Activated gamma-delta T cell treated with anti-CD3 and anti-CD28 coated beads, Interleukin-2, amount 50 U/mL, for 16 hours (primary cell): Measurements from ENCODE around the gene TEAD1.
"Not testable (repeated sequence)": the region's sequence is repeated elsewhere in the genome, so short reads cannot be mapped to it uniquely, and the experiment has no call there.

Experiments used
- DNase-seq: peaks from one replicate; pipeline ENCODE4 v3.0.0-alpha.2; 2020; ENCODE audit warnings: low read depth

TEAD1 gene

DNA sequence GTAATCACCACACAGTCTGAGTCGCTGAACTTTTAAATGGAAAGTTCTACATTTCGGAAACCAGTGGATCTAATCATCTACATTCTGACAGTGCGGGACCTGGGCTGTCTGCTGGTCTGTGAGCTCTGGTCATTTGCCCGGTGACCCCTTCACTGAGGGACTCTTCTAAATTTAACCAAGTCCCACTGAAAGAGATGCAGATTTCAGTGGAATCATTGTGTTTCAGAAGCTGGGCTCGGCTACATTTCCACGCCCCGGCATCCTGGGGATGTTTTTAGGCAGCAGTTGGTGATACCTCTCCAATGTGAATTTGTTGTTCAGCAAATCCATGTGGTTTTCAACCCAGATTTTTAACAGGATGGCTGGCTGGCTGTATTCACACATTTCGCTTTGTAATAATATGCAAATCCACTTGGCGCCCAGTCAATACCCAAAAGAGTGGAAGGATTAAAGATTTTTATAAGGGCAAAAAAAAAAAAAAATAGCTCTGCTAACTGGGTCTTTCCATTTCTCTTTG lies 189.4 kb downstream of the TEAD1 start:
- DNase-seq = no peak

DNA sequence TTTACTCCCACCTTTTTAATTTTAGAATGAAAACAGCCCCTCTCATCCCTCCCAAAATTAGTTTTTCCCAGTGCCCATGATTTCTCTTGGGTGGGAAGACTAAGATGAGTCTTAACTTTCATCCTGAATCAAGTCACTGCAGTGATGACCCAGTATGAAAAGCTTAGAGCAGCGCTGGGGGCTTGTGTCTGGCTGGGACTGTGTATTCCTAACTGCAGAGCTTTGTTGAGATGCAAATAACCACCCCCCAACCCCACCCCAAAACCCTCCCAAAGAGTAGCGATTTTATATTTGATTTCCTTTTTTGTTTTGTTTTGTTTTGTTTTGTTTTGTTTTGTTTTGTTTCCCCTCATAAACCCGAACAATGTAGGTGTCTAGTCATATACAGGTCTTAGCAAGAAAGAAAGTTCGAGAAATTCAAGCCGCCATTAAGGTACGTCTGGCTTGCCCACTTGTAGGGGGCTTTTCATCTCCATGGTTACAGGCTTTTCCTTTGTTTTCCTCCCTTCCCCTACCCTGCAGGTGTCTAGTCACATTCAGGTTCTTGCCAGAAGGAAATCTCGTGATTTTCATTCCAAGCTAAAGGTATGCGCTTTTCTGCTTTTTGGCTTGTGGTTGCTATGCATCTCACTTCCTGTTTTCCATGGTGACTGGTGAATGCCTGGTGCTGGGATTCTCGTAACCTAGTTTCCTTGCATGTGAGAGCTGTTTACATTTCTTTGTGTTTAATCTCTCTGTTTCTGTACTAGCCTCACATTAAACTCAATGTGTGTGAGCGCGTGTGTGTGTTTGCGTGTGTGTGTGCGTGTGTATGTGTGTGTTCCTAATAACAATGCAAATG lies 190.3 kb downstream of the TEAD1 start:
- no peak for DNase-seq

DNA sequence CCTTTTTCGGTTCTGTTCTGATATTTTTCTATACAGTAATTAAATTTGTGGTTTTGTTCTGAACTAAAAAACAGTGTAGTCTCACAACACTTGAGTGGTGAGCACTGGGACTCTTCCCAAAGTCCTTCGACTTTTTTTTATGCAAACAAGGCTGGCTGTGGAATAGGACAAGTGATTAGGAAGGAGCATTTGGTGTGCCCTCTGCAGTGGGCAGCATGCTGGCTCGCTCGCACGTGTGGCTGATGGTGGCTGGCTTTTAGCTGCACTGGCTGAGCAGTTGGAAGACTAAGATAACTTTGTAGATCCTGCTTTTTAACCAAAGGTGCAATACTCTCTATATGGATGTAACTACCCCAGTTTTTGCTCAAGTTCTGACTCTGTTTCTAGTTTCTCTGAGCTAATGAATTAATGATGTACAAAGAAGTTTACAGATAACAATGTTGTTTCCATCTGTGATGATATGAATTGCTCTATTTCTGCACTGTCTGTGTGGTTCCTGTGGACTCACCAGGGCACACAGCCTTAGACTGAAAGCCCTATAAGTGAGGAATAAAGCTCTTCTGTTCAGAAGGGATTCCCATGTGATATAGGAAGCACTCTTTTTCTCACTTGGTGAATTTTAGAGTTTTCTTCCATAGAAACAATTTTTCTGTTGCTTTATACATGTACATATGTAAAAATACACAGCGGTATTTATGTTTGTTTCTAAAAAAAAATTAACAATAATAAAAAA lies 191.8 kb downstream of the TEAD1 start:
- no peak for DNase-seq

DNA sequence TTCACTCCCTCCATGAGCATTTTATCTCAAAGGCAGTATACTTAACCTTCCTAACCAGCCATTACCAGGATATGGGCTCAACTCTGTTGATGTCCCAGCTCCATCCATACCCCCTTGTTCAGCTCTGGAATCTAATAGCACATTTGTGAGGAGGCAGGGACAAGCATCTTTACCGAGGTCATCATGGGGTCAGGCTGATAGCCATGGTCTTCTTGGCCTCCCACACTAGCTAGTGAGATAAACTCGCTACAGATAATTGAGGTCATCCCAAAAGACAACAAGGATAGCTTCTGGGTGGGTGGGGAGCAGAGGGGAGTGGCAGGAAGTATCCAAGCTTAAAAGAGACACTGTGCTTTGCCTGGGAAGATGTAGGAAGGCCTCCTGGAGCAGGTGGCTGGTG lies 193.3 kb downstream of the TEAD1 start:
- DNase-seq = no peak

DNA sequence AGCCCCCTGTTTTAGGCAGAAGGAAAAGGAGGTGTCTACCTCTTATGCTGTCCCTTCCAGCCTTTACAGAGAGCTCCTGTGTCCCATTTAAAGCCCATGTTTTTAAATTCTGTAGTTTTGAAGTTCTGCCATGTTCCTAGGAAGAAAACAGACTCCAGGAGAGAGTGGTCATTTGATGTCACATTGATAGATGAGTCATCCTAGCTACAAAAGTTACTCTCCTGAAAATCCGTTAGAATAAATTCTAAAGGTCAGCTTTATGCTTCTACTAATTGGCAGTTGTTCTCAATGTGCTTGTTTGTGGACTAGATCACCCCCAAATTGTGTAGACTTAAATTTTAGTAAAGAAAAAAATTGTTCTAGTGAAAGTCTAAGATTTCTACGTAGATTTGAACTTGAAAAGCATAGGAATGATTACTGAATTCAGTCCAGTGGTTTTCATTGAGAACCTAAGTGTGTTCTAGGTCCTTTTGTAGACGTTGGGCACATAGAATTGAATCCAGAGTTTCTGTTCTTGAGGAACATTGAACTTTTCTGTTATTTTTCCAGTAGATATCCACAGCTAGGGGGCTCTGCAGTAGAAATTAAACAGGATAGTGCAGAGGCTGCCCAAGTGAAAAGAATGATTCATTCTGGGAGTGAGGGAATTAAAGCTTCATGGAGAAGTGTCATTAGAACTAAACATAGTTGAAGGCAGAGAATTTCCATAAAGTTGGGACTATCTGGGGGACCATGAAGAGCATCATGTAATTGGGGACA lies 194.3 kb downstream of the TEAD1 start:
- DNase-seq = no peak

- DNase-seq = no peak
These were observed 197.0 kb downstream of the TEAD1 start for GRCh38 chr11:12871241-12871640.

DNA sequence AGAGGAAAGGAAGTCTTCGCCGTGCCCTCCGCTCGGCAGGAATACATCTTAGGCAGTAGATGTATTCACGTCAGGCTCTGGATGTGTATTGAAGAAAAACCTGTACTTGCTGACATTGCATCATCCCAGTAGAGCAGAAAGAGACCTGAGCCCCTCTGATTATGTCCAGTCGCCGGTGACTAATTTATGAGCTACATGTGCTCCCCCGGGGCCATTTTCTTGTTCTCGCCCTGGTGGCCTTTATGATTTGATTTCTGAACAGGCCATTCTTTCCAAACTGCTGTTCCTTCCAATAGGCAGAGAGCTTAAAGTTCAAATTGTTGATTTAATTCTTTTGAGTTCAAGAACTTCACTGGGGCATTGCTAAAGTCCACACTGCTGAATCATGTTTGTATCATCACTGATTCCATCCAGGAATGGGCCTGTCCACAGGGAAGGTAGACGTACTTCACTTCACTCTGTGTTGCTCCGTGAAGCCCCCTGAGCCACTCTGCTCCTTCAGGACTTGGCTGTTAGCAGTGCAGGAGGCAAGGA lies 197.6 kb downstream of the TEAD1 start:
- DNase-seq = no peak

- no peak for DNase-seq
These were observed 202.1 kb downstream of the TEAD1 start for GRCh38 chr11:12876340-12876739.

DNA sequence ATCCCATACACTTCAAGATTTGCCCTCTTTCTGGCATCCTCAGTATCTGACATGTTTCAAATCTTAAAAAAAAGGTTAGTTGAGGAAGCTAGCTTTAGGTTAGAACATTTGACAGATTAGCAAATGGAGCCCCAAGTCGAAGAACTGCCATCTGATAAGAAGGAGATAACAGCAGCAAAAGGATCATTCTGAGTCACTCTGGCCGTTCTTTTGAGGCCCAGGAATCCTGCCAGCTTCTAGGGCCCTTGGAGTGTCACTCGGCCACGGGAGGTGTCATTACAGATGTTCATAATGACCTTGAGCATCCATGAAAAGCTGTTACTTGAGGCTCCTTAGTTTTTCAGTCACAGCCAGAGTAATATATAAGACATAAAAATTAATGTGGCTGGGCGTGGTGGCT lies 202.8 kb downstream of the TEAD1 start:
- DNase-seq = no peak

DNA sequence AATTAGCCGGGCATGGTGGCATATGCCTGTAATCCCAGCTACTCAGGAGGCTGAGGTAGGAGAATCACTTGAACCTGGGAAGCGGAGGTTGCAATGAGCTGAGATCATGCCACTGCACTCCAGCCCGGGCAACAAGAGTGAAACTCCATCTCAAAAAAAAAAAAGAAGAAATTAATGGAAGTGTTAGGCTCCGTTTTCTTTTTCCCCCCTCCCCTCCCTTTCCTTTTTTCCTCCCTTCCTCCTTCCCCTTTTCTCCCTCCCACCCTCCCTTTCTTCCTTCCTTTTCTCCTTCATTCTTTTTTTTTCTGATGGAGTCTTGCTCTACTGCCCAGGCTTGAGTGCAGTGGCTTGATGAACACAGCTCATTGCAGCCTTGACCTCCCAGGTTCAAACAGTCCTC lies 203.3 kb downstream of the TEAD1 start:
- DNase-seq = not testable (repeated sequence)

- no peak for DNase-seq
These were observed 206.1 kb downstream of the TEAD1 start for GRCh38 chr11:12880327-12880726.

DNA sequence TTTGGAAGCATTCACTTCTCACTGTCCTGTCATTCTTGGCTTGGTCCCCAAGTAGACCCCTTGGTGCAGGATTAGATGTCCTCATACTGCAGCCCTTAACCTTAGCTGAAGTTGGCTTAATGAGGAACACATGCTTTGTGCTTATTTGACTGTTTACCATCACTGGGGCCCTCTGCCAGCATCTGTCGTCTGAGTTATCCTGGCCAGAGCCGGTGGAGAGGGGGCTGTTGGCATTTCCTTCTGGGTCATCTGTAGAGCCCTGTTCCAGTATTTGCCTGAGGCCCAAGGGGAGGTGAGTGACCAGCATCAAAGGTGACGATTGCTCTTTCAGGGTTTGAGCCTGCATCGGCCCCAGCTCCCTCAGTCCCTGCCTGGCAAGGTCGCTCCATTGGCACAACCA lies 208.4 kb downstream of the TEAD1 start:
- no peak for DNase-seq

GRCh38 chr11:12884751-12885318 lies 210.6 kb downstream of the TEAD1 start:
- DNase-seq = no peak

- DNase-seq = no peak
These were observed 211.6 kb downstream of the TEAD1 start for GRCh38 chr11:12885717-12886239.

- no peak for DNase-seq
These were observed 212.3 kb downstream of the TEAD1 start for GRCh38 chr11:12886508-12886907.

DNA sequence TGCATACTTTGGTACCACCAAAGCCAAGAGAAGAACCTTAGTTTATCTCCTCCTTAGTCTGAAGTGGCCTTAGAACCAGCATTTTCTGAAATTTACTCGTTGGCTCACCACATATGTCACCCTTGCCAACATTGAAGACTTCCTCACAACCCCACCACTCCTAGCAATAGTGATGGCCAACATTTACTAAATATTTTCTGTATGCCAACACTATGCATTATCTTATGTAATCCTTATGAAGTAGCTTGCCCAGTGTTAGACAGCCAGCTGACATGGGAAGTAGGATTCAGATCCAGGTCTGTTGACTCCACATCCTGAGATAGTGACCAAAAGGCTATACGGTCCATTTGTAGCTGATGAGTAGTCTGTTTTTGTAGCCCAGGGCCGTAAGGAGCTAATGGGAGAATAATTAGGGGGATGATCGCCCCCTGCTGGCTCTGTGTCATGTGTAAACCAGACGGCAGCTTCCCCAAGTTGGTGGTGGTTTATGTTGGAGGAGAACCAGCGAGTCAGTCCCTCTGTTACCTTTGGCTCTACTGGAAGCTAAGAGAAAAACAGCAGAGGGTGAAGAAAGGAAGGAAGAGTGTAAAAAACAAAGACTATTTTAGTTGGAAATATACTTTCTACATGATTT lies 214.4 kb downstream of the TEAD1 start:
- peak; percentile 37 for DNase-seq

DNA sequence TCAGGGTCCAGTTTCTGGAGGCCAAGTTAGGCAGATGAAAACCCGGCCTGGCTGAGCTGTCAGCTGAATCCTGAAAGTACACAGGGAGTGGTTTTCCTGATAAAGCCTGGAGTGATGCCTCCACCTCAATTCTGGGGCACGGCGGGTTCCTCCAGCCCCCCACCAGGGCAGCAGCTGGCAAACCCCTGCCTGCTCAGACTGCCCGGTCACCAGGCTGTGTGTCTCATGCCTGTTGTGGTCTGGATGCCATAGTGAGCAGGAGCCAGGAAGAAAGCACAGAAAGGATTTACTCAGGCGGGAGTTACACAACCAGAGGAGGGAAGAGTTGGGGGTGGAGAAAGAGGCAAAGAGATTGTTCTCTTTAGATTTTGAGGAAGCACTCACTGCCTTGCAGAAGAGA lies 215.0 kb downstream of the TEAD1 start:
- no peak for DNase-seq

DNA sequence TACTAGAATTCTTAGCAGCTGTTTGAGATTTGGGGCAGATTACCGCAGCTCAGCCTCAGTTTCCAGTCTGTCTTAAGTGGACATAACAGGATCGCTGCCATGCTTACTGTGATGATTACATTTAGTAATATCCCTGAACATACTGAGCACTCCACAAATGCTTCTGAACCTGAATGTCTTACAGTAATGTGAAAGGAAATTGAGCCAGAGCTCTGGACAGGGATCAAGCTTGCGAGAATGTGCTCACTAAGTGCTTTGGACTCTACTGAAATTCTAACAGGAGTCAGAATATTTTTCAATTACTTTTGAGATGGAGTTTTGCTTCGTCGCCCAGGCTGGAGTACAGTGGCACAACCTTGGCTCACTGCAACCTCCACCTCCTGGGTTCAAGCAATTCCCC lies 216.3 kb downstream of the TEAD1 start:
- no peak for DNase-seq

DNA sequence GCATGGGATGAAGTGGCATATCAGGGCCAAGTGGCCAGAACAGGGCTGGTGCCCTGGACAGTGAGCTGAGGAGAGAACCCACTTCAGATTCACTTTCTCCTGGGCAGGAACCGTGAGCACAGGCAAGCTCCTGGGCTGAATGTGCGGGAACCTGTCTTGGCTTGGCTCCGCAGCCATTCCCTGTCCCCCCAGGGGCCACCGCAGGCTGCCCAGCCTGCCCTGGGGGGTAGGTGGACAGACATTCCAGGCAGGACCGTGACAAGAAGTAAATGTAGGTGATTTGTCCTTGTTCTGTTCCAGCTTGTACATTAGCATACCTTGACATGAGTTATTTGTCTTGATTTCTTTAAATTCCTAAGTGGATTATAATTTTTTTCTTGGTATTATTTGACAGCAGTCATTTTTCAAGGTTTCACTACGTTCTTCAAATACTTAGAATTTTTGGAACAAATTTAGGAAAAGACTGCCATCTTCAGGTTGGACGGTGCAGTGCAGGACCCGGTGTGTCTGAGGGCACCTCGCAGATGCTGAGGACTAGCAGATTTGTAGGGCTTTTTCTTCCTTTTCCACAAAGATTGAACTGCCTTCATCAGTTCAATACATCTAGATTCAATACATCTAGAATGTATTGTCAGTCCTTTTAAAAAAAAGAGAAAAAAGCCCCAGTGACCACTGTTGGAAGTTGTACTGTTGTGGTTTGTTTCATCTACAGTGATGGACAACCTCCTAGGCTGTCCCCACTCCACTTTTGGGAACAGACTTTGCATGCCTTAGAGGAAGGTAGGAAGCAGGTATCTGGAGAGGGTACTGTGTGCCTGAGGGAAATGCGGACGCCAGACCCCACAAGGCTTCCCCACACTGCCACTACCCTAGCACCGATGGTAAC lies 219.8 kb downstream of the TEAD1 start:
- DNase-seq = no peak

- DNase-seq = no peak
These were observed 223.2 kb downstream of the TEAD1 start for GRCh38 chr11:12897390-12897789.
